ENCODE data around the gene GABBR2. TPM values are rescaled to one million over a fixed set of nuclear protein-coding genes. Genes with fewer than 3 reads are reported as not detected.

Gene GABBR2
- total and polyA plus RNA-seq, 9 of the 15 experiments (the other 6 are each of a cell fraction or from before 2014, with no cell fraction given): 0.15 to 1.9 (median 0.32) TPM

DNA sequence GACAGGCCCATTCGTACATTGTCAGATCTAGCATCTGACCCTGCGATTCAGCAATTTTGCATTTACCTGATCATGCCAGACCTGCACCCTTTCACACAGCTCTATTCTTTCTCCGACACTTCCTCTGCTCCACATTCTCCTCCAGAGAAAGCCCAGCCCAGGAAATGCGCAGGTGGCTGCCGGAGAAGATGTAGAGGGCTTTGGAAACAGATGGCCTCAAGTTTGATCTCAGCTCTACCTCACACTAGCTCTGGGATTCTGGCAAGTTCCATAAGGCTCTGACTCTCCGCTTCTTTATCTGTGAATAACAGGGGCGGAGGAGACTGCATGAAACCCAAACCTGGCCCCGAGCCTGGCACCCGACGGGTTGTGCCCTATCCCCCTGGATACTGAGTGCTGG, 61.5 kb downstream of the GABBR2 start:
- intact Hi-C loops (cut with micrococcal nuclease): no loop called here
- FAIRE-seq: no peak
- in situ Hi-C loops (cut with MboI): no loop called here
- DNase-seq (ENCODE audit: extremely low read depth in 1 of 4, low spot score in 3 of 4): no peak
- ATAC-seq: no peak
- Histone ChIP-seq H3K9ac (ENCODE audit: insufficient read depth in 1 of 2, low read depth in 2 of 2, low read length in 2 of 2) (no peak overlapping the region), H3K4me3 (no peak overlapping the region), H3K27me3 (ENCODE audit: control insufficient read depth in 2 of 2, insufficient read depth in 2 of 2, low read length in 2 of 2) (peaks cover 23 to 30% of the 10 kb centered on the region in 2 experiments), H3K4me1 (replicated peaks in 1 of 2; ENCODE audit: control insufficient read depth in 2 of 2, insufficient read depth in 2 of 2, low read length in 2 of 2) (peaks cover 0 to 13% of the 10 kb centered on the region in 2 experiments; a peak in 2 of 5 replicates), H3K4me2 (ENCODE audit: insufficient read depth, low read length) (no peak overlapping the region), H3K9me1 (ENCODE audit: control insufficient read depth, insufficient read depth, low read length) (no peaks in the 10 kb centered on the region), H3K79me2 (ENCODE audit: control insufficient read depth, insufficient read depth, low read length) (no peaks in the 10 kb centered on the region), H3K36me3 (ENCODE audit: control insufficient read depth, insufficient read depth, low read length) (no peaks in the 10 kb centered on the region), H4K20me1 (replicated peaks; ENCODE audit: control insufficient read depth, insufficient read depth, low read length) (no peaks in the 10 kb centered on the region; the same call in 1 of the 2 replicates), H3K27ac (ENCODE audit: extremely low read depth, low read depth, low read length) (no peak overlapping the region), H2AFZ (ENCODE audit: low read depth, low read length) (no peak overlapping the region), H3K9me3 (replicated peaks; ENCODE audit: control insufficient read depth, insufficient read depth, low read depth, low read length) (no peaks in the 10 kb centered on the region)
- POLR2A ChIA-PET: interaction anchor here (0.7 kb wide), 1 partner anchor 29 kb away, joined by 3 read pairs; no protein-coding TSS in a partner anchor
- CTCF ChIA-PET (ENCODE audit: low intra/inter-chr PET ratio): no interaction called here
- 8% methylated on average over 10 of the region's 10 CpGs for WGBS (ENCODE audit: insufficient coverage, low coverage, missing lambda C conversion rate)
- BruUV-seq (replicated peaks): no TSS peak
- TF ChIP-seq NFE2 (IDR thresholded peaks at IDR 0.05; ENCODE audit: low read depth): no peak
- TF ChIP-seq SMARCA5 (IDR thresholded peaks at IDR 0.05): no peak
- TF ChIP-seq TGIF2 (CRISPR knock-in tag; IDR thresholded peaks at IDR 0.05): no peak
- no peak for TF ChIP-seq PTTG1 (tag; IDR thresholded peaks at IDR 0.05; ENCODE audit: low read depth)
- no peak for TF ChIP-seq TEAD2 (tag; IDR thresholded peaks at IDR 0.05)
- TF ChIP-seq, protein P1, sequence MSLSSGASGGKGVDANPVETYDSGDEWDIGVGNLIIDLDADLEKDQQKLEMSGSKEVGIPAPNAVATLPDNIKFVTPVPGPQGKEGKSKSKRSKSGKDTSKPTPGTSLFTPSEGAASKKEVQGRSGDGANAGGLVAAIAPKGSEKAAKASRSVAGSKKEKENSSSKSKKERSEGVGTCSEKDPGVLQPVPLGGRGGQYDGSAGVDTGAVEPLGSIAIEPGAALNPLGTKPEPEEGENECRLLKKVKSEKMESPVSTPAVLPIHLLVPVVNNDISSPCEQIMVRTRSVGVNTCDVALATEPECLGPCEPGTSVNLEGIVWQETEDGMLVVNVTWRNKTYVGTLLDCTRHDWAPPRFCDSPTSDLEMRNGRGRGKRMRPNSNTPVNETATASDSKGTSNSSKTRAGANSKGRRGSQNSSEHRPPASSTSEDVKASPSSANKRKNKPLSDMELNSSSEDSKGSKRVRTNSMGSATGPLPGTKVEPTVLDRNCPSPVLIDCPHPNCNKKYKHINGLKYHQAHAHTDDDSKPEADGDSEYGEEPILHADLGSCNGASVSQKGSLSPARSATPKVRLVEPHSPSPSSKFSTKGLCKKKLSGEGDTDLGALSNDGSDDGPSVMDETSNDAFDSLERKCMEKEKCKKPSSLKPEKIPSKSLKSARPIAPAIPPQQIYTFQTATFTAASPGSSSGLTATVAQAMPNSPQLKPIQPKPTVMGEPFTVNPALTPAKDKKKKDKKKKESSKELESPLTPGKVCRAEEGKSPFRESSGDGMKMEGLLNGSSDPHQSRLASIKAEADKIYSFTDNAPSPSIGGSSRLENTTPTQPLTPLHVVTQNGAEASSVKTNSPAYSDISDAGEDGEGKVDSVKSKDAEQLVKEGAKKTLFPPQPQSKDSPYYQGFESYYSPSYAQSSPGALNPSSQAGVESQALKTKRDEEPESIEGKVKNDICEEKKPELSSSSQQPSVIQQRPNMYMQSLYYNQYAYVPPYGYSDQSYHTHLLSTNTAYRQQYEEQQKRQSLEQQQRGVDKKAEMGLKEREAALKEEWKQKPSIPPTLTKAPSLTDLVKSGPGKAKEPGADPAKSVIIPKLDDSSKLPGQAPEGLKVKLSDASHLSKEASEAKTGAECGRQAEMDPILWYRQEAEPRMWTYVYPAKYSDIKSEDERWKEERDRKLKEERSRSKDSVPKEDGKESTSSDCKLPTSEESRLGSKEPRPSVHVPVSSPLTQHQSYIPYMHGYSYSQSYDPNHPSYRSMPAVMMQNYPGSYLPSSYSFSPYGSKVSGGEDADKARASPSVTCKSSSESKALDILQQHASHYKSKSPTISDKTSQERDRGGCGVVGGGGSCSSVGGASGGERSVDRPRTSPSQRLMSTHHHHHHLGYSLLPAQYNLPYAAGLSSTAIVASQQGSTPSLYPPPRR (CRISPR knock-in tag; IDR thresholded peaks at IDR 0.05; ENCODE audit: borderline replicate concordance): no peak
- no peak for TF ChIP-seq MCM3 (IDR thresholded peaks at IDR 0.05)
- TF ChIP-seq TSC22D4 (tag; IDR thresholded peaks at IDR 0.05): no peak

All from K562 (cell line).